Measurements from ENCODE around the gene LPCAT3. TPM values are rescaled to one million over a fixed set of nuclear protein-coding genes. Genes with fewer than 3 reads are reported as not detected.
A peak's percentile ranks its signal among the peaks of the same experiment; 100 is the strongest.

The LPCAT3 gene
- total RNA-seq, 2 donors from 2014 or later, result 25.4 to 31.9 TPM

- no peaks in the 10 kb centered on the region for H3K9me3 Mint-ChIP-seq
- peak overlapping the region; percentile 61 to 81 for H3K27ac Mint-ChIP-seq
- H3K4me1 Mint-ChIP-seq (ENCODE audit: low read depth in 2 of 2), result peaks cover 30 to 42% of the 10 kb centered on the region in 2 donors
- DNase-seq (ENCODE audit: low spot score) (no peak), ATAC-seq (no peak)
- no peaks in the 10 kb centered on the region for H3K27me3 Mint-ChIP-seq
- H3K36me3 Mint-ChIP-seq, result no peaks in the 10 kb centered on the region
- H3K4me3 Mint-ChIP-seq, result peak overlapping the region; percentile 64
Measured at GRCh38 chr12:6935371-6936193, 82.7 kb downstream of the LPCAT3 start.

GRCh38 chr12:6934110-6934509 lies 84.2 kb downstream of the LPCAT3 start:
- Mint-ChIP-seq H3K9me3 (no peaks in the 10 kb centered on the region), H3K27ac (peak overlapping the region; percentile 49 to 61), H3K4me3 (no peak overlapping the region), H3K4me1 (ENCODE audit: low read depth in 2 of 2) (peaks cover 36 to 43% of the 10 kb centered on the region in 2 donors), H3K36me3 (no peaks in the 10 kb centered on the region), H3K27me3 (no peaks in the 10 kb centered on the region)
- DNase-seq (ENCODE audit: low spot score) (no peak), ATAC-seq (no peak)

- H3K36me3 Mint-ChIP-seq, result no peaks in the 10 kb centered on the region
Measured at GRCh38 chr12:6932766-6933165, 85.5 kb downstream of the LPCAT3 start.

GRCh38 chr12:6929466-6930452 lies 88.5 kb downstream of the LPCAT3 start:
- no peak for DNase-seq (ENCODE audit: low spot score)
- Mint-ChIP-seq H3K36me3 (no peaks in the 10 kb centered on the region), H3K27ac (peak overlapping the region; percentile 64 to 96), H3K4me3 (peak overlapping the region; percentile 80), H3K9me3 (no peaks in the 10 kb centered on the region), H3K27me3 (no peaks in the 10 kb centered on the region), H3K4me1 (ENCODE audit: low read depth in 2 of 2) (peaks cover 38 to 41% of the 10 kb centered on the region in 2 donors)
- ATAC-seq, result no peak

More at GRCh38 chr12:6932766-6933165, 85.5 kb downstream of the LPCAT3 start:
- H3K4me1 Mint-ChIP-seq (ENCODE audit: low read depth in 2 of 2), result peaks cover 39 to 42% of the 10 kb centered on the region in 2 donors
- no peaks in the 10 kb centered on the region for H3K27me3 Mint-ChIP-seq
- ATAC-seq (no peak), DNase-seq (ENCODE audit: low spot score) (no peak)
- no peak overlapping the region for H3K4me3 Mint-ChIP-seq
- no peaks in the 10 kb centered on the region for H3K9me3 Mint-ChIP-seq
- peak overlapping the region; percentile 43 to 48 for H3K27ac Mint-ChIP-seq

GRCh38 chr12:6928703-6929407 lies 89.4 kb downstream of the LPCAT3 start:
- H3K4me3 Mint-ChIP-seq, result peak overlapping the region; percentile 80
- no peaks in the 10 kb centered on the region for H3K9me3 Mint-ChIP-seq
- peaks cover 42 to 45% of the 10 kb centered on the region in 2 donors for H3K4me1 Mint-ChIP-seq (ENCODE audit: low read depth in 2 of 2)
- ATAC-seq (no peak), DNase-seq (ENCODE audit: low spot score) (no peak)
- H3K27ac Mint-ChIP-seq, result peak overlapping the region; percentile 64 to 96
- H3K27me3 Mint-ChIP-seq, result no peaks in the 10 kb centered on the region
- no peaks in the 10 kb centered on the region for H3K36me3 Mint-ChIP-seq

- H3K9me3 Mint-ChIP-seq, result no peaks in the 10 kb centered on the region
- H3K27me3 Mint-ChIP-seq, result no peaks in the 10 kb centered on the region
- peak; percentile 56 to 69 for ATAC-seq
- H3K27ac Mint-ChIP-seq, result peak overlapping the region; percentile 64 to 96
- no peak for DNase-seq (ENCODE audit: low spot score)
- H3K36me3 Mint-ChIP-seq, result no peaks in the 10 kb centered on the region
- H3K4me1 Mint-ChIP-seq (ENCODE audit: low read depth in 2 of 2), result peaks cover 42 to 45% of the 10 kb centered on the region in 2 donors
- peak overlapping the region; percentile 80 for H3K4me3 Mint-ChIP-seq
Measured at GRCh38 chr12:6928022-6928702, 90.1 kb downstream of the LPCAT3 start.

- Mint-ChIP-seq H3K27ac (peak within 1 kb of the TSS; percentile 93 to 99), H3K27me3 (no peaks in the 10 kb centered on the region), H3K4me3 (peak within 1 kb of the TSS; percentile 95), H3K4me1 (ENCODE audit: low read depth in 2 of 2) (peaks cover 41 to 42% of the 10 kb centered on the region in 2 donors), H3K9me3 (no peaks in the 10 kb centered on the region), H3K36me3 (no peaks in the 10 kb centered on the region)
- ATAC-seq (peak; percentile 62 to 67), DNase-seq (ENCODE audit: low spot score) (no peak)
Measured at GRCh38 chr12:6927379-6928021, 90.8 kb downstream of the LPCAT3 start, which contains the start of gene ATN1. TSS of gene ATN1 (plus strand) at chr12:6927959. CDS start at chr12:6934002, 6,043 bp downstream.

Other genes with a start within 250 kb of the LPCAT3 start
- 100 to 1,000 TPM in 1 of 2 donors, 10 to 100 TPM in 1; 78.2 to 365 TPM for gene LAG3, start 246.0 kb downstream of the LPCAT3 start, total RNA-seq
- gene CD4, start 228.9 kb downstream of the LPCAT3 start, total RNA-seq, result 1 to 10 TPM in 1 of 2 donors, under 1 TPM in 1; 0.43 to 5.4 TPM
- gene GPR162, start 196.7 kb downstream of the LPCAT3 start, total RNA-seq, result not detected
- 1 to 10 TPM in 1 of 2 donors, not detected in 1; 1.3 TPM for gene P3H3, start 190.1 kb downstream of the LPCAT3 start, total RNA-seq
- not detected for gene GNB3, start 177.6 kb downstream of the LPCAT3 start, total RNA-seq
- gene CDCA3, start 167.2 kb downstream of the LPCAT3 start, total RNA-seq, result 100 to 1,000 TPM in 1 of 2 donors, 10 to 100 TPM in 1; 40.7 to 105 TPM
- 100 to 1,000 TPM in 1 of 2 donors, 10 to 100 TPM in 1; 91.7 to 105 TPM for gene USP5, start 166.3 kb downstream of the LPCAT3 start, total RNA-seq
- 1,000 to 10,000 TPM; 1,157 to 1,903 TPM for gene TPI1, start 150.9 kb downstream of the LPCAT3 start, total RNA-seq
- gene SPSB2, start 145.2 kb downstream of the LPCAT3 start, total RNA-seq, result 1 to 10 TPM; 6.0 to 6.9 TPM
- gene LRRC23, start 113.7 kb downstream of the LPCAT3 start, total RNA-seq, result 1 to 10 TPM; 3.2 to 7.1 TPM
- gene ENO2, start 103.9 kb downstream of the LPCAT3 start, total RNA-seq, result 100 to 1,000 TPM; 151 to 158 TPM
- gene ATN1, start 90.5 kb downstream of the LPCAT3 start, total RNA-seq, result 10 to 100 TPM; 36.5 to 62.2 TPM
- not detected for gene RNU7-1, start 74.7 kb downstream of the LPCAT3 start, total RNA-seq
- 100 to 1,000 TPM in 1 of 2 donors, 10 to 100 TPM in 1; 89.7 to 106 TPM for gene C12orf57, start 74.5 kb downstream of the LPCAT3 start, total RNA-seq
- 100 to 1,000 TPM in 1 of 2 donors, 10 to 100 TPM in 1; 71.6 to 131 TPM for gene PTPN6, start 67.1 kb downstream of the LPCAT3 start, total RNA-seq
- gene PHB2, start 47.8 kb downstream of the LPCAT3 start, total RNA-seq, result 100 to 1,000 TPM; 227 to 350 TPM
- gene EMG1, start 47.6 kb downstream of the LPCAT3 start, total RNA-seq, result 100 to 1,000 TPM in 1 of 2 donors, 10 to 100 TPM in 1; 74.9 to 141 TPM
- gene C1S, start 42.2 kb upstream of the LPCAT3 start, total RNA-seq, result 1 to 10 TPM; 1.3 to 4.3 TPM
- 1 to 10 TPM; 1.6 to 1.7 TPM for gene C1R, start 74.0 kb upstream of the LPCAT3 start, total RNA-seq
- 10 to 100 TPM; 24.8 to 29.1 TPM for gene C1RL, start 90.7 kb upstream of the LPCAT3 start, total RNA-seq
- not detected for gene RBP5, start 110.4 kb upstream of the LPCAT3 start, total RNA-seq
- gene CLSTN3, start 111.9 kb upstream of the LPCAT3 start, total RNA-seq, result 10 to 100 TPM; 36.3 to 40.0 TPM
- gene PEX5, start 171.2 kb upstream of the LPCAT3 start, total RNA-seq, result 10 to 100 TPM; 24.0 to 42.8 TPM

All from natural killer cell treated with Interleukin-12 subunit alpha and Interleukin-12 subunit beta and Interleukin-15 and Interleukin-18, amount 100 ng/mL, for 72 hours (primary cell).